K562 (cell line): ENCODE results near the gene UBE2V1. TPM values are rescaled to one million over a fixed set of nuclear protein-coding genes. Genes with fewer than 3 reads are reported as not detected.
A peak's percentile ranks its signal among the peaks of the same experiment; 100 is the strongest.
"Not testable (repeated sequence)": the region's sequence is repeated elsewhere in the genome, so short reads cannot be mapped to it uniquely, and the experiment has no call there.

ENCODE experiments used
- ATAC-seq: fragments of 200-7000 bp; cut with Tn5 transposase; 3 replicates; pipeline ENCODE4 v1.9.1; 2020; ENCODE audit warnings: moderate library complexity
- BruUV-seq: library from RNA; stranded (reverse); fragments of 400-500 nt; replicated peaks from 2 replicates; lab custom pipeline; 2021; lab: Mats Ljungman, UMichigan
- CTCF ChIA-PET: fragments of 300-600 bp; formaldehyde crosslinking; extraction: SDS; loops from one replicate; lab custom pipeline; 2021; ENCODE audit warnings: low intra/inter-chr PET ratio; lab: Yijun Ruan, JAX
- POLR2A ChIA-PET: fragments of 300-600, 350-650 bp; sonication (Branson Sonifier 250); formaldehyde crosslinking; extraction: SDS; loops from one replicate; lab custom pipeline; 2021; ENCODE audit warnings: antibody characterized with exemption, inconsistent platforms; lab: Yijun Ruan, JAX
- DNase-seq, 4 experiments: peaks; one replicate each; pipeline versions ENCODE4 v3.0.0 to v3.0.0-alpha.2; 2011 to 2018; ENCODE audit warnings: low spot score in 3 of 4, mixed read lengths in 3 of 4; ENCODE audit errors: extremely low read depth in 1 of 4
- FAIRE-seq: peaks from 2 replicates; lab custom pipeline; 2011; peaks lifted over from hg19 to GRCh38; lab: Jason Lieb, UNC
- H2AFZ ChIP-seq: 2 replicates; pipeline ENCODE4 v1.6.0; 2011; ENCODE audit warnings: low read depth, low read length, control low read depth, inconsistent platforms
- H3K27ac ChIP-seq: fragments of 200-600 bp; 3 replicates; pipeline ENCODE4 v1.8.0; 2011; ENCODE audit warnings: low read depth, mild to moderate bottlenecking, control low read depth, inconsistent platforms, low read length, moderate library complexity, mixed read lengths; ENCODE audit errors: extremely low read depth
- H3K27me3 ChIP-seq, 2 experiments: fragments of 300-600 bp in 1 of 2; 2 replicates in 1 of 2; 3 replicates in 1 of 2; pipeline versions ENCODE4 v1.6.0 to v1.8.0; 2011; ENCODE audit warnings: inconsistent platforms in 2 of 2, low read length in 2 of 2, mild to moderate bottlenecking in 1 of 2, mixed read lengths in 1 of 2, moderate library complexity in 1 of 2; ENCODE audit not compliant: control insufficient read depth in 2 of 2, insufficient read depth in 2 of 2
- H3K36me3 ChIP-seq: fragments of 300-600 bp; 3 replicates; pipeline ENCODE4 v1.8.0; 2011; ENCODE audit warnings: mild to moderate bottlenecking, low read length, inconsistent platforms; ENCODE audit not compliant: control insufficient read depth, insufficient read depth
- H3K4me1 ChIP-seq, 2 experiments: fragments of 200-600 bp in 1 of 2; replicated peaks in 1 of 2; 2 replicates in 1 of 2; 3 replicates in 1 of 2; pipeline versions ENCODE4 v1.5.1 to v1.8.0; 2011; ENCODE audit warnings: inconsistent platforms in 2 of 2, low read length in 2 of 2, mild to moderate bottlenecking in 1 of 2, mixed read lengths in 1 of 2, moderate library complexity in 1 of 2; ENCODE audit not compliant: control insufficient read depth in 2 of 2, insufficient read depth in 2 of 2
- H3K4me2 ChIP-seq: 2 replicates; pipeline ENCODE4 v1.6.1; 2011; ENCODE audit warnings: low read length, control low read depth, inconsistent platforms, mixed read lengths; ENCODE audit not compliant: insufficient read depth
- H3K4me3 ChIP-seq: fragments of 200-600 bp; sonication (generic), shearing (Covaris generic); 2 replicates; pipeline ENCODE4 v1.5.1; 2016; ENCODE audit warnings: control low read depth, inconsistent platforms
- H3K79me2 ChIP-seq: fragments of 200-600 bp; 3 replicates; pipeline ENCODE4 v1.8.0; 2011; ENCODE audit warnings: low read length, inconsistent platforms; ENCODE audit not compliant: control insufficient read depth, insufficient read depth
- H3K9ac ChIP-seq, 2 experiments: 2 replicates each; pipeline versions ENCODE4 v1.6.0 to v1.6.1; 2011; ENCODE audit warnings: low read depth in 2 of 2, low read length in 2 of 2, control low read depth in 1 of 2, inconsistent platforms in 1 of 2, mild to moderate bottlenecking in 1 of 2, mixed read lengths in 1 of 2; ENCODE audit not compliant: insufficient read depth in 1 of 2
- H3K9me1 ChIP-seq: one replicate; pipeline ENCODE4 v1.6.0; 2011; ENCODE audit warnings: inconsistent platforms, mild to moderate bottlenecking, low read length, moderate library complexity; ENCODE audit not compliant: control insufficient read depth, insufficient read depth
- H3K9me3 ChIP-seq: replicated peaks from 2 replicates; pipeline ENCODE4 v1.5.1; 2011; ENCODE audit warnings: low read depth, low read length, inconsistent platforms; ENCODE audit not compliant: control insufficient read depth, insufficient read depth
- H4K20me1 ChIP-seq: replicated peaks from 2 replicates; pipeline ENCODE4 v1.6.1; 2011; ENCODE audit warnings: low read length, inconsistent platforms, mixed read lengths; ENCODE audit not compliant: control insufficient read depth, insufficient read depth
- ARID1B ChIP-seq: fragments of 450-650 bp; IDR thresholded peaks from 2 replicates; pipeline ENCODE4 v1.6.1; 2016; ENCODE audit warnings: antibody characterized with exemption, mild to moderate bottlenecking, inconsistent platforms
- HMBOX1 ChIP-seq: sonication (generic); IDR thresholded peaks from 2 replicates; pipeline ENCODE4 v1.6.1; 2016
- PHTF2 ChIP-seq: fragments of 250-450 bp; sonication (Bioruptor Pico); IDR thresholded peaks from 2 replicates; pipeline ENCODE4 v1.5.0; 2021; ENCODE audit warnings: mild to moderate bottlenecking
- PRDM10 ChIP-seq: fragments of 450-650 bp; IDR thresholded peaks from 2 replicates; pipeline ENCODE4 v1.6.1; 2018; ENCODE audit not compliant: partially characterized antibody
- WGBS: fragments of 100-300 bp; shearing (Covaris generic); methylation state at CpG from one replicate; pipeline ENCODE4 v1.1.6; 2016; ENCODE audit warnings: low coverage, mixed read lengths; ENCODE audit not compliant: insufficient coverage; ENCODE audit errors: missing lambda C conversion rate; 5-methylcytosine and 5-hydroxymethylcytosine counted together
- in situ Hi-C: fragments of 300-500 bp; cut with MboI; formaldehyde crosslinking; loops from 4 replicates; pipeline ENCODE4 v1.15.0; 2018; ENCODE audit warnings: inconsistent platforms, mixed read lengths
- intact Hi-C: fragments of 100-400 bp; cut with micrococcal nuclease; formaldehyde crosslinking; loops from 2 replicates; pipeline ENCODE4 v1.14.2; 2022
- polyA plus RNA-seq, 8 experiments: library from polyadenylated mRNA; depleted of rRNA in 4 of 8; stranded (reverse) in 5 of 8; unstranded in 3 of 8; fragments of >200 nt; fragmentation: Nextera tagmentation in 2 of 8; fragmentation: Illumina TruSeq in 1 of 8; extraction: Ambion mirVana in 2 of 8; extraction: Trizol in 1 of 8; gene quantifications; 2 replicates each; pipeline versions ENCODE4 v1.2.1 to v1.2.3, GENCODE V29; 2011 to 2014; ENCODE audit warnings: inconsistent platforms in 1 of 8, missing spikeins in 1 of 8
- total RNA-seq, 7 experiments: library from RNA; depleted of rRNA in 6 of 7; stranded (reverse); fragments of >200 nt in 6 of 7; fragmentation: Illumina TruSeq in 2 of 7; extraction: Trizol in 2 of 7; gene quantifications; 2 replicates each; pipeline versions ENCODE4 v1.2.1 to v1.2.3, GENCODE V29; 2011 to 2021; ENCODE audit warnings: low replicate concordance in 1 of 7

Gene UBE2V1
- total and polyA plus RNA-seq, 9 of the 15 experiments (the other 6 are each of a cell fraction or from before 2014, with no cell fraction given): 93.0 to 357 (median 119) TPM

GRCh38 chr20:50103464-50104107, 9.4 kb downstream of the UBE2V1 start (continued):
- TF ChIP-seq ARID1B: peak; percentile 64
- TF ChIP-seq, all 486 proteins: peak for 13; not testable (repeated sequence) for 473

- Histone ChIP-seq H4K20me1 (peaks cover 37% of the 10 kb centered on the region), H3K79me2 (peaks cover 97% of the 10 kb centered on the region), H3K36me3 (peaks cover 30% of the 10 kb centered on the region), H3K4me1 (peaks cover 26 to 53% of the 10 kb centered on the region in 2 experiments), H3K9ac (0 out of 4 replicates have a peak overlapping the region, but pooled peaks of 1 of the 2 experiments have one; percentile 4)
- BruUV-seq, H3K4me3 ChIP-seq, DNase-seq, H3K9me1 ChIP-seq, intact Hi-C loops, CTCF ChIA-PET, H2AFZ ChIP-seq, H3K27me3 ChIP-seq, FAIRE-seq, in situ Hi-C loops, H3K27ac ChIP-seq, ATAC-seq, H3K4me2 ChIP-seq, H3K9me3 ChIP-seq: not testable (repeated sequence)
- POLR2A ChIA-PET: interaction anchor here (0.7 to 2.8 kb wide), 5 partner anchors 8 to 64 kb away, joined by 4 to 13 read pairs (median 6); no protein-coding TSS in a partner anchor
- WGBS: 94% methylated on average over 11 of the region's 14 CpGs
Observed at GRCh38 chr20:50102551-50102950, 10.4 kb downstream of the UBE2V1 start.

- Histone ChIP-seq H4K20me1 (peaks cover 33% of the 10 kb centered on the region), H3K4me1 (peaks cover 26 to 53% of the 10 kb centered on the region in 2 experiments)
- BruUV-seq: no TSS peak
Observed at GRCh38 chr20:50101887-50102286, 11.1 kb downstream of the UBE2V1 start.

More at GRCh38 chr20:50101887-50102286, 11.1 kb downstream of the UBE2V1 start:
- peaks cover 5% of the 10 kb centered on the region for H3K9me1 ChIP-seq
- peaks cover 97% of the 10 kb centered on the region for H3K79me2 ChIP-seq
- ATAC-seq: peak; percentile 37
- intact Hi-C loops (no loop called here), in situ Hi-C loops (no loop called here)
- 0 out of 2 replicates have a peak, but pooled peaks have one; percentile 29 for TF ChIP-seq HMBOX1
- TF ChIP-seq PHTF2: no peak
- TF ChIP-seq PRDM10: peak; percentile 9
- H3K4me3 ChIP-seq: no peak overlapping the region
- peak; percentile 49 for FAIRE-seq
- no peaks in the 10 kb centered on the region for H3K27me3 ChIP-seq
- 4% methylated on average over 4 of the region's 4 CpGs for WGBS
- H3K27ac ChIP-seq: peak overlapping the region; percentile 29; the same call in 1 of the 3 replicates
- H3K9me3 ChIP-seq: no peaks in the 10 kb centered on the region
- peak in 1 of 4 experiments; percentile 39 for DNase-seq
- H3K36me3 ChIP-seq: peaks cover 30% of the 10 kb centered on the region
- POLR2A ChIA-PET: interaction anchor here (0.6 to 2.8 kb wide), 8 partner anchors 9 to 792 kb away, joined by 3 to 13 read pairs (median 4); no protein-coding TSS in a partner anchor
- peak overlapping the region; percentile 50 for H3K4me2 ChIP-seq
- H3K9ac ChIP-seq: no peak overlapping the region
- CTCF ChIA-PET: interaction anchor here (0.6 kb wide), 1 partner anchor 42 kb away, joined by 5 read pairs; no protein-coding TSS in a partner anchor
- H2AFZ ChIP-seq: no peak overlapping the region
